Measurements from ENCODE around the gene PKD1. TPM values are rescaled to one million over a fixed set of nuclear protein-coding genes. Genes with fewer than 3 reads are reported as not detected.
"Not testable (repeated sequence)": the region's sequence is repeated elsewhere in the genome, so short reads cannot be mapped to it uniquely, and the experiment has no call there.

PKD1 gene
- total RNA-seq, 1 donor from 2014 or later = 138 TPM

GRCh38 chr16:2107121-2107790 is 28.4 kb downstream of the PKD1 start:
- DNase-seq = not testable (repeated sequence)

- DNase-seq = not testable (repeated sequence)
These were observed 29.5 kb downstream of the PKD1 start for GRCh38 chr16:2106211-2106610.

GRCh38 chr16:2105769-2106168 is 29.9 kb downstream of the PKD1 start:
- not testable (repeated sequence) for DNase-seq

- not testable (repeated sequence) for DNase-seq
These were observed 30.4 kb downstream of the PKD1 start for GRCh38 chr16:2105291-2105690.

GRCh38 chr16:2104464-2104863 is 31.2 kb downstream of the PKD1 start:
- not testable (repeated sequence) for DNase-seq

- DNase-seq = no peak
These were observed 33.2 kb downstream of the PKD1 start for GRCh38 chr16:2102471-2102870.

- DNase-seq = not testable (repeated sequence)
These were observed 34.1 kb downstream of the PKD1 start for GRCh38 chr16:2101581-2101980.

- not testable (repeated sequence) for DNase-seq
These were observed 38.0 kb downstream of the PKD1 start for GRCh38 chr16:2097689-2098088.

- DNase-seq = no peak
These were observed 38.7 kb downstream of the PKD1 start for GRCh38 chr16:2096853-2097595.

GRCh38 chr16:2095918-2096582 is 39.6 kb downstream of the PKD1 start:
- no peak for DNase-seq

GRCh38 chr16:2095315-2095853 is 40.3 kb downstream of the PKD1 start:
- DNase-seq = no peak

- no peak for DNase-seq
These were observed 41.9 kb downstream of the PKD1 start for GRCh38 chr16:2093793-2094192.

GRCh38 chr16:2092866-2093265 is 42.8 kb downstream of the PKD1 start:
- no peak for DNase-seq

- DNase-seq = no peak
These were observed 43.5 kb downstream of the PKD1 start for GRCh38 chr16:2092256-2092620.

GRCh38 chr16:2091547-2092255 is 44.0 kb downstream of the PKD1 start:
- peak; percentile 78 for DNase-seq

GRCh38 chr16:2090777-2091546 is 44.7 kb downstream of the PKD1 start:
- DNase-seq = peak; percentile 92

GRCh38 chr16:2090481-2090776 is 45.3 kb downstream of the PKD1 start:
- DNase-seq = no peak

- no peak for DNase-seq
These were observed 45.8 kb downstream of the PKD1 start for GRCh38 chr16:2089706-2090480.

- DNase-seq = no peak
These were observed 46.8 kb downstream of the PKD1 start for GRCh38 chr16:2088759-2089358.

Measured in tongue (tissue), 2 donors.